SK-N-SH (cell line): Measurements from ENCODE around the gene CATSPER4. TPM values are rescaled to one million over a fixed set of nuclear protein-coding genes. Genes with fewer than 3 reads are reported as not detected.

Experiments
- CTCF ChIA-PET: fragments of 300-600, 350-600 bp; formaldehyde crosslinking; extraction: SDS; loops from one replicate; lab custom pipeline; 2021; lab: Yijun Ruan, JAX
- POLR2A ChIA-PET: fragments of 350-600 bp; sonication (Branson Sonifier 250); formaldehyde crosslinking; extraction: SDS; loops from one replicate; lab custom pipeline; 2020; ENCODE audit warnings: antibody characterized with exemption, inconsistent platforms; lab: Yijun Ruan, JAX
- DNase-seq: peaks from one replicate; pipeline ENCODE4 v3.0.0; 2012
- H2AFZ ChIP-seq: fragments of 200-600 bp; sonication (generic); 2 replicates; pipeline ENCODE4 v1.8.1; 2016; ENCODE audit warnings: antibody characterized with exemption, mild to moderate bottlenecking, low read depth
- H3F3A ChIP-seq: fragments of 200-600 bp; sonication (generic); replicated peaks from 2 replicates; pipeline ENCODE3; 2016; ENCODE audit warnings: antibody characterized with exemption, mild to moderate bottlenecking; ENCODE audit not compliant: insufficient read depth
- H3K27ac ChIP-seq, 2 experiments: fragments of 200-500 bp in 1 of 2; fragments of 200-600 bp in 1 of 2; sonication (Bioruptor generic) in 1 of 2; sonication (generic), shearing (Covaris generic) in 1 of 2; 2 replicates each; pipeline versions ENCODE4 v1.5.1 to v1.6.1; 2014 to 2016; ENCODE audit warnings: low read depth in 2 of 2, inconsistent platforms in 1 of 2, low read length in 1 of 2, mild to moderate bottlenecking in 1 of 2, mixed read lengths in 1 of 2
- H3K27me3 ChIP-seq: fragments of 200-600 bp; sonication (generic), shearing (Covaris generic); 2 replicates; pipeline ENCODE4 v1.6.1; 2016; ENCODE audit warnings: mixed run types; ENCODE audit not compliant: insufficient read depth
- H3K36me3 ChIP-seq, 2 experiments: fragments of 200-500 bp in 1 of 2; fragments of 200-600 bp in 1 of 2; sonication (Bioruptor generic) in 1 of 2; sonication (generic) in 1 of 2; replicated peaks in 1 of 2; 2 replicates each; pipeline versions ENCODE3 to v1.5.1; 2014 to 2016; ENCODE audit warnings: low read length in 1 of 2, mild to moderate bottlenecking in 1 of 2; ENCODE audit not compliant: insufficient read depth in 2 of 2, control insufficient read depth in 1 of 2
- H3K4me1 ChIP-seq, 2 experiments: fragments of 200-500 bp in 1 of 2; fragments of 200-600 bp in 1 of 2; sonication (Bioruptor generic) in 1 of 2; sonication (generic), shearing (Covaris generic) in 1 of 2; 2 replicates each; pipeline versions ENCODE4 v1.5.1 to v1.6.1; 2014 to 2016; ENCODE audit warnings: low read depth in 1 of 2, low read length in 1 of 2, mixed run types in 1 of 2; ENCODE audit not compliant: insufficient read depth in 2 of 2, control insufficient read depth in 1 of 2
- H3K4me2 ChIP-seq: fragments of 200-600 bp; sonication (generic), shearing (Covaris generic); 2 replicates; pipeline ENCODE4 v1.6.1; 2017; ENCODE audit warnings: mixed run types
- H3K4me3 ChIP-seq, 2 experiments: fragments of 200-500 bp in 1 of 2; fragments of 200-600 bp in 1 of 2; sonication (Bioruptor generic) in 1 of 2; sonication (generic), shearing (Covaris generic) in 1 of 2; 2 replicates each; pipeline versions ENCODE4 v1.5.1 to v1.8.1; 2014 to 2016; ENCODE audit warnings: low read depth in 2 of 2, inconsistent platforms in 1 of 2, low read length in 1 of 2, mild to moderate bottlenecking in 1 of 2, mixed read lengths in 1 of 2, moderate library complexity in 1 of 2
- H3K79me2 ChIP-seq: fragments of 200-600 bp; sonication (generic); 2 replicates; pipeline ENCODE4 v1.8.1; 2017; ENCODE audit warnings: mild to moderate bottlenecking; ENCODE audit not compliant: insufficient read depth
- H3K9ac ChIP-seq: fragments of 200-600 bp; sonication (generic); 2 replicates; pipeline ENCODE4 v1.6.1; 2017; ENCODE audit warnings: mixed run types
- H3K9me2 ChIP-seq: fragments of 200-600 bp; sonication (generic); 2 replicates; pipeline ENCODE4 v1.6.1; 2017; ENCODE audit warnings: mixed run types
- H3K9me3 ChIP-seq: fragments of 200-600 bp; sonication (generic); 2 replicates; pipeline ENCODE4 v1.6.1; 2017; ENCODE audit warnings: mixed run types, mild to moderate bottlenecking, moderate library complexity
- H4K20me1 ChIP-seq: fragments of 200-600 bp; sonication (generic); 2 replicates; pipeline ENCODE4 v1.6.1; 2017; ENCODE audit warnings: mild to moderate bottlenecking, mixed run types; ENCODE audit not compliant: insufficient read depth
- CHD2 ChIP-seq: fragments of 150-350 bp; IDR thresholded peaks from 2 replicates; pipeline ENCODE4 v1.6.1; 2018; ENCODE audit warnings: low read length; ENCODE audit not compliant: partially characterized antibody
- FOSL2 ChIP-seq: IDR thresholded peaks from 2 replicates; pipeline ENCODE4 v1.4.0; 2012; ENCODE audit warnings: low read depth, mild to moderate bottlenecking, moderate library complexity, borderline replicate concordance
- FOXJ3 ChIP-seq: sonication (generic); formaldehyde crosslinking; IDR thresholded peaks from 2 replicates; pipeline ENCODE4 v1.5.1; 2020; ENCODE audit warnings: mild to moderate bottlenecking, missing genetic modification reagents
- GABPA ChIP-seq: IDR thresholded peaks from 2 replicates; pipeline ENCODE4 v1.4.0; 2012; ENCODE audit warnings: low read depth, mild to moderate bottlenecking
- JUND ChIP-seq: IDR thresholded peaks from 2 replicates; pipeline ENCODE4 v1.4.0; 2012
- POLR2AphosphoS5 ChIP-seq: IDR thresholded peaks from 2 replicates; pipeline ENCODE4 v1.6.1; 2012; ENCODE audit warnings: low read depth, low read length
- RAD21 ChIP-seq: IDR thresholded peaks from 2 replicates; pipeline ENCODE4 v1.6.1; 2012; ENCODE audit warnings: mild to moderate bottlenecking, low read length
- RFX5 ChIP-seq: IDR thresholded peaks from 2 replicates; pipeline ENCODE4 v1.6.1; 2012; ENCODE audit warnings: mild to moderate bottlenecking, improper control_type of control experiment, low read length
- RXRA ChIP-seq: IDR thresholded peaks from 2 replicates; pipeline ENCODE4 v1.4.0; 2012; ENCODE audit warnings: low read depth, mild to moderate bottlenecking, borderline replicate concordance
- TAF1 ChIP-seq: IDR thresholded peaks from 2 replicates; pipeline ENCODE4 v1.6.1; 2012; ENCODE audit warnings: low read depth, mild to moderate bottlenecking, low read length, moderate library complexity, borderline replicate concordance
- USF1 ChIP-seq: IDR thresholded peaks from 2 replicates; pipeline ENCODE4 v1.4.0; 2012; ENCODE audit warnings: low read depth, borderline replicate concordance
- USF2 ChIP-seq: fragments of 150-350 bp; IDR thresholded peaks from 2 replicates; pipeline ENCODE4 v1.6.1; 2017; ENCODE audit warnings: antibody characterized with exemption, low read length, low read depth, borderline replicate concordance
- WGBS: methylation state at CpG from one replicate; pipeline ENCODE4 v1.1.6; 2017; ENCODE audit warnings: low lambda C conversion rate; 5-methylcytosine and 5-hydroxymethylcytosine counted together
- polyA plus RNA-seq, 3 experiments: library from polyadenylated mRNA; depleted of rRNA; stranded (reverse); fragments of >200 nt; gene quantifications; 2 replicates each; pipeline ENCODE4 v1.2.3, GENCODE V29; 2012
- TF ChIP-seq, protein P1 (sequence below): fragments of 200-600 bp; sonication (generic); IDR thresholded peaks from 2 replicates; pipeline ENCODE4 v1.6.1; 2017; ENCODE audit warnings: antibody characterized with exemption, mild to moderate bottlenecking, moderate library complexity
- TF ChIP-seq, protein P2 (sequence below): IDR thresholded peaks from 2 replicates; pipeline ENCODE4 v1.4.0; 2012; ENCODE audit warnings: low read depth

CATSPER4 gene
- polyA plus RNA-seq, 1 of the 3 experiments (the other 2 are of a cell fraction) = not detected

DNA sequence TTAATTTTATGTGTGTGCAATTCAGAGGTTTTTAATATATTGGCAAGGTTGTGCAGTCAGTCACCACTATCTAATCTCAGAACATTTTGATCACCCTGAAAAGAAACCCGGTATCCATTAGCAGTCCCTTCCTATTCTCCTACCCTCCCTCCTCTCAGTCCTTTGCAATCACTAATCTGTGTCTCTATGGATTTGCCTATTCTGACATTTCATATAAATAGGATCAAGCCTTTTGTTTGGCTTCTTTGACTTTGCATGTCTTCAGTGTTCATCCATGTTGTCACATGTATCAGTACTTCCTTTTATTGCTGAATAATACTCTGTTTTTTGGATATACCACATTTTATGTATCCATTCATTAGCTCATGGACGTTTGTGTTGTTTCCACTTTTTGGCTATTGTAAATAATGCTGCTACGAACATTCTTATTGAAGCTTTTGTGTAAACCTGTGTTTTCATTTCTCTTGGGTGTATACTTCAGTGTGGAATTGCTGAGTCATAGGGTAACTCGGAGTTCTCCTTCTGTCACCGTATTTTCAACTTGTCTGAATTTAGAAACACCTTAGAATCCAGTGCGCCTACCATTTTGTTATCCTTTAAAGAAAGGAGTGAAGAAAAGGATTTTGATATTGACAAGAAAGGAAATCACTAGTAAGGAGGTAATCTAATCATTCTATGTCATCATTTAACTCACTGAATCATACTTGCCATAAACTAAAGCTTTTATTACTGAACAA lies 47.0 kb downstream of the CATSPER4 start:
- Histone ChIP-seq H3F3A (peaks cover 14% of the 10 kb centered on the region), H3K4me3 (no peak overlapping the region), H3K9me2 (no peaks in the 10 kb centered on the region), H3K4me1 (peaks cover 6 to 21% of the 10 kb centered on the region in 2 experiments; a peak in 2 of 4 replicates), H3K9me3 (no peaks in the 10 kb centered on the region), H3K27me3 (no peaks in the 10 kb centered on the region), H4K20me1 (no peaks in the 10 kb centered on the region), H3K4me2 (no peak overlapping the region), H2AFZ (peak overlapping the region; percentile 26; the same call in 1 of the 2 replicates), H3K9ac (no peak overlapping the region), H3K79me2 (peaks cover 74% of the 10 kb centered on the region), H3K36me3 (no peaks in the 10 kb centered on the region), H3K27ac (peak overlapping the region in 1 of 2 experiments; percentile 0; a peak in 1 of 4 replicates)
- TF ChIP-seq RAD21 (no peak), CHD2 (no peak), FOXJ3 (no peak), RXRA (no peak), POLR2AphosphoS5 (no peak), RFX5 (no peak), FOSL2 (no peak), USF1 (no peak)
- ChIA-PET POLR2A (no interaction called here), CTCF (interaction anchor here (0.9 to 2.2 kb wide), 3 partner anchors 23 to 84 kb away, joined by 3 to 10 read pairs (median 5); partner anchors contain the start of gene ZNF593)
- no peak for DNase-seq
- 77% methylated on average over 6 of the region's 6 CpGs for WGBS

- no peak overlapping the region for H3K9ac ChIP-seq
- peaks cover 12% of the 10 kb centered on the region for H3F3A ChIP-seq
- POLR2A ChIA-PET = no interaction called here
- 81% methylated on average over 4 of the region's 4 CpGs for WGBS
- CTCF ChIA-PET = no interaction called here
- H3K4me1 ChIP-seq = peaks cover 1 to 21% of the 10 kb centered on the region in 2 experiments; a peak in 2 of 4 replicates
- no peaks in the 10 kb centered on the region for H3K9me3 ChIP-seq
- H3K4me2 ChIP-seq = peak overlapping the region; percentile 4; the same call in 1 of the 2 replicates
- peaks cover 81% of the 10 kb centered on the region for H3K79me2 ChIP-seq
- H3K27me3 ChIP-seq = no peaks in the 10 kb centered on the region
- TF ChIP-seq, protein P1, sequence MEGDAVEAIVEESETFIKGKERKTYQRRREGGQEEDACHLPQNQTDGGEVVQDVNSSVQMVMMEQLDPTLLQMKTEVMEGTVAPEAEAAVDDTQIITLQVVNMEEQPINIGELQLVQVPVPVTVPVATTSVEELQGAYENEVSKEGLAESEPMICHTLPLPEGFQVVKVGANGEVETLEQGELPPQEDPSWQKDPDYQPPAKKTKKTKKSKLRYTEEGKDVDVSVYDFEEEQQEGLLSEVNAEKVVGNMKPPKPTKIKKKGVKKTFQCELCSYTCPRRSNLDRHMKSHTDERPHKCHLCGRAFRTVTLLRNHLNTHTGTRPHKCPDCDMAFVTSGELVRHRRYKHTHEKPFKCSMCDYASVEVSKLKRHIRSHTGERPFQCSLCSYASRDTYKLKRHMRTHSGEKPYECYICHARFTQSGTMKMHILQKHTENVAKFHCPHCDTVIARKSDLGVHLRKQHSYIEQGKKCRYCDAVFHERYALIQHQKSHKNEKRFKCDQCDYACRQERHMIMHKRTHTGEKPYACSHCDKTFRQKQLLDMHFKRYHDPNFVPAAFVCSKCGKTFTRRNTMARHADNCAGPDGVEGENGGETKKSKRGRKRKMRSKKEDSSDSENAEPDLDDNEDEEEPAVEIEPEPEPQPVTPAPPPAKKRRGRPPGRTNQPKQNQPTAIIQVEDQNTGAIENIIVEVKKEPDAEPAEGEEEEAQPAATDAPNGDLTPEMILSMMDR = no peak
- TF ChIP-seq, protein P2, sequence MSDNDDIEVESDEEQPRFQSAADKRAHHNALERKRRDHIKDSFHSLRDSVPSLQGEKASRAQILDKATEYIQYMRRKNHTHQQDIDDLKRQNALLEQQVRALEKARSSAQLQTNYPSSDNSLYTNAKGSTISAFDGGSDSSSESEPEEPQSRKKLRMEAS = no peak
- no peak for TF ChIP-seq USF2
- no peak for TF ChIP-seq TAF1
- TF ChIP-seq JUND = no peak
- no peak for TF ChIP-seq GABPA
- peak overlapping the region in 1 of 2 experiments; percentile 20; a peak in 1 of 4 replicates for H3K27ac ChIP-seq
- peaks cover 0 to 6% of the 10 kb centered on the region in 2 experiments for H3K36me3 ChIP-seq
- H3K4me3 ChIP-seq = no peak overlapping the region
- H2AFZ ChIP-seq = no peak overlapping the region
- no peaks in the 10 kb centered on the region for H4K20me1 ChIP-seq
- no peaks in the 10 kb centered on the region for H3K9me2 ChIP-seq
- no peak for DNase-seq
These were observed 49.5 kb downstream of the CATSPER4 start for GRCh38 chr1:26239936-26240335.

Other genes starting within 250 kb of the CATSPER4 start
- 10.8 and 16.0 TPM in 2 replicates for gene PAFAH2, start 192.5 kb upstream of the CATSPER4 start, polyA plus RNA-seq (2012; rRNA removed)
- gene EXTL1, start 168.8 kb upstream of the CATSPER4 start, polyA plus RNA-seq (2012; rRNA removed) = 0.58 and 1.1 TPM in 2 replicates
- gene SLC30A2, start 144.5 kb upstream of the CATSPER4 start, polyA plus RNA-seq (2012; rRNA removed) = not detected in 2 replicates
- not detected in 2 replicates for gene TRIM63, start 123.0 kb upstream of the CATSPER4 start, polyA plus RNA-seq (2012; rRNA removed)
- 1.2 and 1.3 TPM in 2 replicates for gene PDIK1L, start 78.8 kb upstream of the CATSPER4 start, polyA plus RNA-seq (2012; rRNA removed)
- gene FAM110D, start 31.5 kb upstream of the CATSPER4 start, polyA plus RNA-seq (2012; rRNA removed) = 0.50 and 0.64 TPM in 2 replicates
- gene C1orf232, start 21.6 kb upstream of the CATSPER4 start, polyA plus RNA-seq (2012; rRNA removed) = not detected in 2 replicates
- gene ZNF593, start 20.7 kb upstream of the CATSPER4 start, polyA plus RNA-seq (2012; rRNA removed) = 58.7 and 64.8 TPM in 2 replicates
- gene ZNF593OS, start 18.8 kb upstream of the CATSPER4 start, polyA plus RNA-seq (2012; rRNA removed) = not detected in 2 replicates
- 0.49 and 0.58 TPM in 2 replicates for gene CNKSR1, start 13.1 kb upstream of the CATSPER4 start, polyA plus RNA-seq (2012; rRNA removed)
- gene CEP85, start 43.6 kb downstream of the CATSPER4 start, polyA plus RNA-seq (2012; rRNA removed) = 12.1 and 16.6 TPM in 2 replicates
- 131 and 202 TPM in 2 replicates for gene SH3BGRL3, start 89.5 kb downstream of the CATSPER4 start, polyA plus RNA-seq (2012; rRNA removed)
- gene UBXN11, start 116.0 kb downstream of the CATSPER4 start, polyA plus RNA-seq (2012; rRNA removed) = 30.6 and 35.3 TPM in 2 replicates
- gene CD52, start 127.4 kb downstream of the CATSPER4 start, polyA plus RNA-seq (2012; rRNA removed) = not detected in 2 replicates
- 0.08 and 0.49 TPM in 2 replicates for gene CRYBG2, start 163.5 kb downstream of the CATSPER4 start, polyA plus RNA-seq (2012; rRNA removed)
- gene ZNF683, start 182.1 kb downstream of the CATSPER4 start, polyA plus RNA-seq (2012; rRNA removed) = not detected in 2 replicates
- gene LIN28A, start 220.2 kb downstream of the CATSPER4 start, polyA plus RNA-seq (2012; rRNA removed) = not detected in 2 replicates
- 25.0 and 36.6 TPM in 2 replicates for gene DHDDS, start 241.7 kb downstream of the CATSPER4 start, polyA plus RNA-seq (2012; rRNA removed)